GM23338 (cell line): ENCODE data around the gene G3BP1.

Experiments
- CTCF ChIP-seq, 2 experiments: fragments of 200-600 bp in 1 of 2; sonication (generic) in 1 of 2; conservative IDR thresholded peaks; 2 replicates each; pipeline versions ENCODE4 v1.5.1 to v1.6.1; 2016 to 2017; ENCODE audit warnings: antibody characterized with exemption in 2 of 2, low read depth in 2 of 2, mild to moderate bottlenecking in 2 of 2, moderate library complexity in 1 of 2
- NANOG ChIP-seq: IDR thresholded peaks from 2 replicates; pipeline ENCODE4 v1.6.1; 2016; ENCODE audit warnings: antibody characterized with exemption, borderline replicate concordance

GRCh38 chr5:151751091-151751490 is 20.7 kb upstream of the G3BP1 start:
- TF ChIP-seq CTCF (conservative IDR thresholded peaks at IDR 0.05; ENCODE audit: low read depth in 2 of 2) (no peak), NANOG (no peak)
